Activated CD8-positive, alpha-beta memory T cell treated with anti-CD3 and anti-CD28 coated beads, Interleukin-2, amount 50 U/mL, for 1 hour (primary cell): ENCODE measurements around the gene KCMF1.

Experiments
- DNase-seq: peaks from one replicate; pipeline ENCODE4 v3.0.0-alpha.2; 2020; ENCODE audit errors: extremely low read depth

KCMF1 gene

GRCh38 chr2:84980263-84980983 lies 9.5 kb downstream of the KCMF1 start:
- no peak for DNase-seq

- DNase-seq: no peak
These were observed 15.1 kb downstream of the KCMF1 start for GRCh38 chr2:84986018-84986417.

GRCh38 chr2:84989422-84989821 lies 18.5 kb downstream of the KCMF1 start:
- no peak for DNase-seq

- no peak for DNase-seq
These were observed 19.0 kb downstream of the KCMF1 start for GRCh38 chr2:84989927-84990326.

GRCh38 chr2:84991404-84992160 lies 20.6 kb downstream of the KCMF1 start:
- no peak for DNase-seq

- no peak for DNase-seq
These were observed 24.9 kb downstream of the KCMF1 start for GRCh38 chr2:84995826-84996225.

GRCh38 chr2:84996909-84997308 lies 25.9 kb downstream of the KCMF1 start:
- no peak for DNase-seq

- no peak for DNase-seq
These were observed 28.6 kb downstream of the KCMF1 start for GRCh38 chr2:84999553-84999955.

GRCh38 chr2:85001595-85001994 lies 30.6 kb downstream of the KCMF1 start:
- DNase-seq: no peak

GRCh38 chr2:85002534-85002933 lies 31.6 kb downstream of the KCMF1 start:
- no peak for DNase-seq

- no peak for DNase-seq
These were observed 37.3 kb downstream of the KCMF1 start for GRCh38 chr2:85008252-85008651.

GRCh38 chr2:85009019-85009618 lies 38.2 kb downstream of the KCMF1 start:
- DNase-seq: no peak

GRCh38 chr2:85010404-85010803 lies 39.4 kb downstream of the KCMF1 start:
- no peak for DNase-seq

GRCh38 chr2:85011098-85011497 lies 40.1 kb downstream of the KCMF1 start:
- DNase-seq: no peak

GRCh38 chr2:85011747-85012146 lies 40.8 kb downstream of the KCMF1 start:
- no peak for DNase-seq

- no peak for DNase-seq
These were observed 41.5 kb downstream of the KCMF1 start for GRCh38 chr2:85012431-85012830.

- no peak for DNase-seq
These were observed 41.9 kb downstream of the KCMF1 start for GRCh38 chr2:85012855-85013254.

- no peak for DNase-seq
These were observed 44.8 kb downstream of the KCMF1 start for GRCh38 chr2:85015653-85016360.

GRCh38 chr2:85016446-85016845 lies 45.5 kb downstream of the KCMF1 start:
- DNase-seq: no peak

GRCh38 chr2:85017411-85018048 lies 46.6 kb downstream of the KCMF1 start:
- no peak for DNase-seq

GRCh38 chr2:85018049-85018447 lies 47.1 kb downstream of the KCMF1 start:
- no peak for DNase-seq

- no peak for DNase-seq
These were observed 48.2 kb downstream of the KCMF1 start for GRCh38 chr2:85019121-85019520.
